Smooth muscle cell (in vitro differentiated cells): ENCODE data around the gene LHX2. TPM values are rescaled to one million over a fixed set of nuclear protein-coding genes. Genes with fewer than 3 reads are reported as not detected.

Source experiments
- DNase-seq: peaks from one replicate; lab custom pipeline; 2025; ENCODE audit not compliant: unreplicated experiment; lab: John Stamatoyannopoulos, UW
- H2AFZ ChIP-seq: fragments of 200-600 bp; sonication (generic); 2 replicates; pipeline ENCODE4 v1.6.0; 2016; ENCODE audit warnings: antibody characterized with exemption, low read depth, mild to moderate bottlenecking
- H3F3A ChIP-seq: fragments of 200-600 bp; sonication (generic); 2 replicates; pipeline ENCODE4 v1.6.0; 2017; ENCODE audit warnings: antibody characterized with exemption, low read depth
- H3K27ac ChIP-seq: fragments of 200-600 bp; sonication (generic); 2 replicates; pipeline ENCODE4 v1.5.1; 2016; ENCODE audit warnings: low read depth, mild to moderate bottlenecking
- H3K27me3 ChIP-seq: fragments of 200-600 bp; sonication (generic); 2 replicates; pipeline ENCODE4 v1.6.1; 2016; ENCODE audit warnings: low read depth, mild to moderate bottlenecking
- H3K36me3 ChIP-seq: fragments of 200-600 bp; sonication (generic); 2 replicates; pipeline ENCODE4 v1.5.1; 2016; ENCODE audit warnings: low read depth
- H3K4me1 ChIP-seq: fragments of 200-600 bp; sonication (generic); 2 replicates; pipeline ENCODE4 v1.5.1; 2016; ENCODE audit warnings: low read depth
- H3K4me2 ChIP-seq: fragments of 200-600 bp; sonication (generic); 2 replicates; pipeline ENCODE4 v1.6.0; 2016; ENCODE audit warnings: mild to moderate bottlenecking
- H3K4me3 ChIP-seq: fragments of 200-600 bp; sonication (generic); 2 replicates; pipeline ENCODE4 v1.5.1; 2016; ENCODE audit warnings: mild to moderate bottlenecking
- H3K79me2 ChIP-seq: fragments of 200-600 bp; sonication (generic); 2 replicates; pipeline ENCODE4 v1.6.0; 2016; ENCODE audit warnings: low read depth, mild to moderate bottlenecking
- H3K9ac ChIP-seq: fragments of 200-600 bp; sonication (generic); 2 replicates; pipeline ENCODE4 v1.6.0; 2016; ENCODE audit warnings: low read depth
- H3K9me3 ChIP-seq: fragments of 200-600 bp; sonication (generic); replicated peaks from 2 replicates; pipeline ENCODE4 v1.5.1; 2016; ENCODE audit warnings: low read depth
- H4K20me1 ChIP-seq: fragments of 200-600 bp; sonication (generic); 2 replicates; pipeline ENCODE4 v1.6.0; 2016; ENCODE audit warnings: low read depth
- WGBS: methylation state at CpG from one replicate; pipeline ENCODE4 v1.1.7; 2016; ENCODE audit warnings: low lambda C conversion rate; 5-methylcytosine and 5-hydroxymethylcytosine counted together
- polyA plus RNA-seq: library from polyadenylated mRNA; unstranded; fragments of >200 nt; fragmentation: Nextera tagmentation; extraction: Ambion mirVana; gene quantifications from 2 replicates; pipeline ENCODE4 v1.2.1, GENCODE V29; 2016
- total RNA-seq: library from RNA; depleted of rRNA; stranded (reverse); fragments of >200 nt; gene quantifications from 2 replicates; pipeline ENCODE4 v1.2.3, GENCODE V29; 2014
- TF ChIP-seq, protein P1 (sequence below): fragments of 200-600 bp; sonication (generic); IDR thresholded peaks from 2 replicates; pipeline ENCODE4 v1.5.1; 2017; ENCODE audit warnings: borderline replicate concordance, mild to moderate bottlenecking, antibody characterized with exemption; ENCODE audit not compliant: insufficient read depth, poor library complexity, severe bottlenecking

Gene LHX2
- total and polyA plus RNA-seq, 2 experiments from 2014 or later: not detected

DNA sequence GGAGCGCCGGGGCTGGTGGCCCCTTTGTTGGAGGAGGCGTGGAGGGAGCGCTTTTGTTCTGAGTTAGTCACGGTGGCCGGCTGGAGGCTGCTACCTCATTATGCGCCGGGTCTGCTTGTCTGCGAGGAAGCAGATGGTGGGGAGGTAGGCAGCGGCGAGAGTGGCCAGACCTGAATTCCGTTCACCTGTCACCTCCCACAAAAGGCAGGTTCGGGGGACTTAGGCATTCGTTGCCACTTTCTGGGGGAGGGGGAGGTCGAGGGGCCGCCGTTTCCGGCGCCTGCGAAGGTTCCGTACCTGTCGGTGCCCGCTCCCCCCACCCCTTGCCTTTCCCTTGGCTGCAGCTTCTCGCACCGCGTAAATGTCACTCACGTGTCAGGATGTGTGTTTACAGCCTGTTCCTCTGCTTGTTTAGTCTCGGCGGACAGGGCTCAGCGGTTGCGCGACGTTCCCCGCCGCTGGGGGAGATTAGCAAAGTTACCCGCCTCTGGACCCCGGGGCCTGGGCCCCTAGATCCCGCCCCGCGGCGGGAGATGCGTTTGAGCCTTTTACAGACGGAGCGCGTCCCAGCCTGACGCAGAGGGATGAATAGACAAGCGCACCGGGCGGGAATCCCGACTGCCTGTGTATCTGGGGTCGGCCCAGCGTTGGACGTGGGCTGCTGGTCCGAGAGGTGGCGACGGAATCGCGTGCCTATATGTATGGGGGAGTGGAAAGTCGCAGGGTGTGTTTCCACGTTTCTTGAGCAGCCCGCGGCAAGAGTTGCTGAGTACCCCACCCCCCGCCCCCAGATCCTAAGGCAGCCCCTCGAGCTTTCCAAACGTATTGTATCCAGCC lies 2.7 kb upstream of the LHX2 start:
- H3K4me3 ChIP-seq: no peak overlapping the region
- H2AFZ ChIP-seq: no peak overlapping the region
- TF ChIP-seq, protein P1, sequence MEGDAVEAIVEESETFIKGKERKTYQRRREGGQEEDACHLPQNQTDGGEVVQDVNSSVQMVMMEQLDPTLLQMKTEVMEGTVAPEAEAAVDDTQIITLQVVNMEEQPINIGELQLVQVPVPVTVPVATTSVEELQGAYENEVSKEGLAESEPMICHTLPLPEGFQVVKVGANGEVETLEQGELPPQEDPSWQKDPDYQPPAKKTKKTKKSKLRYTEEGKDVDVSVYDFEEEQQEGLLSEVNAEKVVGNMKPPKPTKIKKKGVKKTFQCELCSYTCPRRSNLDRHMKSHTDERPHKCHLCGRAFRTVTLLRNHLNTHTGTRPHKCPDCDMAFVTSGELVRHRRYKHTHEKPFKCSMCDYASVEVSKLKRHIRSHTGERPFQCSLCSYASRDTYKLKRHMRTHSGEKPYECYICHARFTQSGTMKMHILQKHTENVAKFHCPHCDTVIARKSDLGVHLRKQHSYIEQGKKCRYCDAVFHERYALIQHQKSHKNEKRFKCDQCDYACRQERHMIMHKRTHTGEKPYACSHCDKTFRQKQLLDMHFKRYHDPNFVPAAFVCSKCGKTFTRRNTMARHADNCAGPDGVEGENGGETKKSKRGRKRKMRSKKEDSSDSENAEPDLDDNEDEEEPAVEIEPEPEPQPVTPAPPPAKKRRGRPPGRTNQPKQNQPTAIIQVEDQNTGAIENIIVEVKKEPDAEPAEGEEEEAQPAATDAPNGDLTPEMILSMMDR: no peak
- H3K4me2 ChIP-seq: peak overlapping the region; percentile 57
- peaks cover 65% of the 10 kb centered on the region for H3K4me1 ChIP-seq
- H3K79me2 ChIP-seq: no peaks in the 10 kb centered on the region
- peaks cover 9% of the 10 kb centered on the region for H4K20me1 ChIP-seq
- WGBS: 2% methylated on average over 62 of the region's 65 CpGs
- H3K9me3 ChIP-seq: no peaks in the 10 kb centered on the region
- H3K27me3 ChIP-seq: peaks cover 100% of the 10 kb centered on the region
- no peaks in the 10 kb centered on the region for H3K36me3 ChIP-seq
- no peak for DNase-seq
- no peaks in the 10 kb centered on the region for H3F3A ChIP-seq
- no peak overlapping the region for H3K27ac ChIP-seq
- no peak overlapping the region for H3K9ac ChIP-seq

DNA sequence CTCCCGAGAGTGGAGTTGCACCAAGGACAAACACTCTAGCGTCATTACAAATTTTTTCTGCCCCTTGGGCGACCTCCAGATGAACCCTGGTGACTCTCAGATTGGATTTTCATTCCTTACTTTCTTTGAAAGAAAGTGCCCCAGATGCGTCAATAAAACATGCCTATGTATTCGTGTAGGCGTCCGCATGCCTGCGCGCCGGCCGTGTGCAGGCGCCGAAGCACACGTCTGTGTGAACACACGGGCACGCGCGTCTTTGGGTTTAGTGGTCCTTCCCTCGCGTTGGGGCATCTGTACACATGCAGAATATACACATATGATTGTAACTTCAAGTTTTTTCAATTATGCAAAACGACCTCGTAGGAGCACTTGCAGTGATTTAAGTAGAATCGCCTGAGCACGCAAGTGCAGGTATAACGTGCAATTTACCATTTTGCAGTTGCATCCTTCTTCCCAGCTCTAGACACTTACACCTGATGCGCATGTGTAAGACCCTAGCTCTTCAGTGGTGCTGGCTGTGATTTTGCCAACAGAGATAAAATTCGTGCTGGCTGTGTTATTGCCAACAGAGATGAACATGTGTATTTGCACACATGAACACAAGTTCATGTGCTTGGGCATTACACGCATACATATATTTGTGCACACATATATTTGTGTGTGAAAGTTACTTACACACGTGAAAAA lies 1.9 kb upstream of the LHX2 start:
- Histone ChIP-seq H3K4me3 (no peak overlapping the region), H3K79me2 (no peaks in the 10 kb centered on the region), H4K20me1 (peaks cover 9% of the 10 kb centered on the region), H3K4me1 (peaks cover 57% of the 10 kb centered on the region), H3K9me3 (no peaks in the 10 kb centered on the region), H3K36me3 (no peaks in the 10 kb centered on the region), H3K27ac (no peak overlapping the region), H3K27me3 (peaks cover 100% of the 10 kb centered on the region), H2AFZ (no peak overlapping the region), H3K9ac (no peak overlapping the region), H3F3A (no peaks in the 10 kb centered on the region), H3K4me2 (no peak overlapping the region)
- TF ChIP-seq, protein P1: no peak
- no peak for DNase-seq
- 8% methylated on average over 29 of the region's 29 CpGs for WGBS

DNA sequence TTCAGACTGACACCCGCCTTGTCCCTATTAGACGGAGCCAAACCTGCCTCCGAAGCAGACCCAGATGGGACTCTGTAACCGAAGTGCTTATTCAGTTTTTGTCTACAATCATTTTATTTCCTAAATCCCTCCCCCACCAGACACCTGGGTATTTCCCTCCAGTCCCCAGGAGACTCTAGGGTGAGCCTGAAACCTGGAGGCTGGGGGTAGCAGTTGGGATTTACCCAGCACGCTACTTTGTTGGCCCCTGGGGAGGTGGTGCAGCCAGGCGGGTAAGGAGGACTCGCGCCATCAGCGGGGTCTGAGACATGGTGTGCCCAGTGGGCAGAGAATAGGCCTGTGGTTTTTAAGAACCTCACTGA lies 1.3 kb upstream of the LHX2 start:
- Histone ChIP-seq H2AFZ (no peak overlapping the region), H3K9ac (no peak overlapping the region), H3F3A (no peaks in the 10 kb centered on the region), H3K27ac (no peak overlapping the region), H3K4me1 (peaks cover 51% of the 10 kb centered on the region), H3K4me3 (no peak overlapping the region), H3K27me3 (peaks cover 100% of the 10 kb centered on the region), H3K4me2 (no peak overlapping the region), H3K79me2 (no peaks in the 10 kb centered on the region), H3K36me3 (no peaks in the 10 kb centered on the region), H3K9me3 (no peaks in the 10 kb centered on the region), H4K20me1 (peaks cover 9% of the 10 kb centered on the region)
- TF ChIP-seq, protein P1: no peak
- DNase-seq: no peak
- 14% methylated on average over 9 of the region's 9 CpGs for WGBS
